Measurements from ENCODE around the gene BICC1.

BICC1 gene

DNA sequence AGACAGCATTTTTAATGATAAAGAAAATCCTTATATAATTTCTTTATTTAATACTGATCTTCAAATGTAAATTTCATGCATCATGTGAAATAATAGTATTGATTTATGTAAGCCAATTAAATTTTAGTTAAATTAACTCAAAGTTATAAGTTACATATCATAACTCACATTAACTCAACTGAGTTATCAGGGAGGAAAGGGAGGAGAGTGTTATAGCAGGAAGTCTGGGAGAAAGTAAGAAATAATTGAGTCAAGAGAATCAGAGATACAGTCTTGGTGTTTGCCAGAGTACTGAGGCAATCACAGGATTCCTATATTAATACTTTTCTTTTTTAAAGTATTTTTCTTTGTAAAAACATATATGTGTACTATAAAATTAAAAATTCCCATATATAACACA is 4.0 kb downstream of the BICC1 start:
- DNase-seq, result no peak

- DNase-seq, result no peak
These were observed 4.4 kb downstream of the BICC1 start for GRCh38 chr10:58517081-58517480.

- no peak for DNase-seq
These were observed 5.1 kb downstream of the BICC1 start for GRCh38 chr10:58517491-58518355.

DNA sequence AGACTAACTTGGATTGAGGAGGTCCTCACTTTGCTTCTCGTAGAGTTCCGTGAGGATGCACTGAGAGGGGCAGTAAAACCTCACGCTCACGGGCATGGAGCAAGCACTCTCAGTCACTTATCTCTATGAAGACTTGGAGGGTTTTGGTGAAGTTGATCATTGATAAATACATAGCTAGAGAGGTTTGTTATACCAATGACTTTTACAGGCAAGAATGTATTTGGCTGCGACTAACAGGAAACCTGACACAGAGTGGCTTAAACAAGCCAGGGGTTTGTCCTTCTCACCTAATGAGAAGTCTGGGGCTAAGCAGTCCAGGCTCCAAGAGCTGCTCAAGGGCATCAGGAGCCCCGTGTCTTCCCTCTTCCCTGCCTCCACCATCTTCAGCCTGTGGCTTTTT is 6.1 kb downstream of the BICC1 start:
- no peak for DNase-seq

DNA sequence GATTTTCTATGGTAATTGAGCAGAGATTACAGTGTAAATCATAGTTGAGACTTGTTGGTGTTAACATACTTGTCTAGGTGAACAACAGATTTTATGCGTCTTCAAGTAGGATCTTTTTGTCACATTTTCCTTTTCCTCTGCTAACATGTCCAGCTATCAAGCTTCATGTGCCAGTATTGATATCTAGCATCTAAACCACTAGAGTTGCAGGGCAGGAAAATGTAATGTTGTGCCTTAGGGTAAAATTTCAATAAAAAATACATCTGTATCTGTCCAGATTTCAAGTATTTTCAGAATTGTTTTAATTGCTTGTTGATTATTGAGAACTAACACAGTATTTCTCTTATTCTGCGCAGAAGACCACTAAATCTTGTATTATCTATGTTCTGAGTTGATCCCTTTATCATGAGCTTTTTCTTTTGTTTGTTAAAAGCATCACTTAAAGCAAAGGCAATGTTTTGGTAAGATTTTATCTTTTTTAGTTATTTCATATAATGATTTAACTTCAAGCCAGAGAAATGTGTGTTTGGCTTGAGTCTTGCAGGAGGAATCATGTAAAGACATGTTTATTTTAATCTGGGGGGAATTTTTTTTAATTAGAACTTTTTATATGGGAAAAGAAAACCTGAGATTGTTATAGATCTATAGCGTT is 16.5 kb downstream of the BICC1 start:
- no peak for DNase-seq

- DNase-seq, result no peak
These were observed 18.5 kb downstream of the BICC1 start for GRCh38 chr10:58531084-58531695.

DNA sequence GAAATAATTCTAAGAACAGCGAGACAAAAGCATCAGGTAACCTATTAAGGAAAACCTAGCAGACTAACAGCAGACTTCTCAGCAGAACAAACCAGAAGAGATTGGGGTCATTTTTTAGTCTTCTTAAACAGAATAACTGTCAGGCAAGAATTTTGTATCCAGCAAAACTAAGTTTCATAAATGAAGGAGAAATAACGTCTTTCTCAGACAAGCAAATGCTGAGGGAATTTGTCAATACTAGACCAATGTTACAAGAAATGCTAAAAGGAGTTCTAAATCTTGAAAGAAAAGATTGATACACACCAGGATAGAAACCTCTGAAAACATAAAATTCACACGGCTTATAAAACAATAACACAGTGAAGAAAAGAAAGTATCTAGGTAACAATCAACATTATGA is 22.6 kb downstream of the BICC1 start:
- no peak for DNase-seq

GRCh38 chr10:58543141-58543540 is 30.5 kb downstream of the BICC1 start:
- DNase-seq, result no peak

DNA sequence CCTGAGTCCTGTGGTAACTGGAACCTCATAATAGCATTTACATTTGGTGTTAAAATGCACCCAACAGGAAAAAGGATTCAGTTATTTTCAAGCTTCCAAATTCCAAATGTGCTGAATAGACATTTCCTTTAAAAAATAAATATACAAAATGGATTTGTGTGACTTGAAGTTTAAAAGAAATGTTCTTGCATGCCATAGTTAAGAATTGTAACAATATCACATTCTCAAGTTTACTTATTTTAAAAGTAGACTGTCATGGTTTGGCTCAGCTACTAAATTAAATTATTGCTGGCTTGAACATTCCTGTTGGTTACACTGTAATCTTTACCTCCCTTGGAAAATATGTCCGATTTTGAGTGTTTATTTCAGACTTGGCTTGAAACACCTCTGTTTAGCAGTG is 31.5 kb downstream of the BICC1 start:
- DNase-seq, result no peak

DNA sequence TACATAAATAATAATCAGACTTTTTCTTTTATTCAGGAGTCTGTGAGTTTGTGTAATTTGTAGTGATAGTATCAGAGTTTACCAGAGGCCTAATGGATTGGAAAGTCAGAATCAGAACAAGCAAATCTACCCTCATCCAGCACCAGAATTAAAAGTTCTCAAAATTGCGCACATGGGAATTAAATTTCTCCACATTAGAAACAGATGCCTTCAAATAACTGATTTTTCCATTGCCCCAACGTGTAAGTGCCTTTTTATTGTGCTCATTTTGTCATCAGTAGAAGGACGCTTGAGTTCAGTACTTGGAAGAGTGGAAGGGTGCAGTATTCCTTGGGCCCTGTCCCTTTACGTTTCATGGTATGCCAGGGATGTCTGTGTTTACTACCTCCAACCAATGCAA is 32.8 kb downstream of the BICC1 start:
- no peak for DNase-seq

- no peak for DNase-seq
These were observed 33.5 kb downstream of the BICC1 start for GRCh38 chr10:58546137-58546536.

GRCh38 chr10:58546722-58547445 is 34.2 kb downstream of the BICC1 start:
- no peak for DNase-seq

- DNase-seq, result no peak
These were observed 35.3 kb downstream of the BICC1 start for GRCh38 chr10:58547963-58548362.

DNA sequence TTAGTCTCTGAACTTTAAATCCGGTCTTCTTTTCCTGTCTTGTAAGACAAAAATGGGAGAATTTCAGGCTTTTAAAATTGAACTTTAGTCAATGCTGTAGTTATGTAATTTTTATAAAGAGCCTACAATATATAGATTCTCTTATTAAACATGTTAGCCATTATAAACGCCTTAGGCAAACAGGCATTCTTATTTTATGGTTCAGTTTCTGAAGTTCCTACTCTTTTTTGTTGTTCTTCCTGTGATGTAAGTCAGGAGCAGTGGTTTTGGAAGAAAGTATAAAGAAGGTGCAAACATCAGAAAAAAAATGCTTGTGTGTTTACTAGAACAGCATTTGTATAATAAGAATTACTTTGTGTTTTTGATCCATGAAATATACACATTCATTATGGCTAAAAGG is 41.6 kb downstream of the BICC1 start:
- DNase-seq, result no peak

DNA sequence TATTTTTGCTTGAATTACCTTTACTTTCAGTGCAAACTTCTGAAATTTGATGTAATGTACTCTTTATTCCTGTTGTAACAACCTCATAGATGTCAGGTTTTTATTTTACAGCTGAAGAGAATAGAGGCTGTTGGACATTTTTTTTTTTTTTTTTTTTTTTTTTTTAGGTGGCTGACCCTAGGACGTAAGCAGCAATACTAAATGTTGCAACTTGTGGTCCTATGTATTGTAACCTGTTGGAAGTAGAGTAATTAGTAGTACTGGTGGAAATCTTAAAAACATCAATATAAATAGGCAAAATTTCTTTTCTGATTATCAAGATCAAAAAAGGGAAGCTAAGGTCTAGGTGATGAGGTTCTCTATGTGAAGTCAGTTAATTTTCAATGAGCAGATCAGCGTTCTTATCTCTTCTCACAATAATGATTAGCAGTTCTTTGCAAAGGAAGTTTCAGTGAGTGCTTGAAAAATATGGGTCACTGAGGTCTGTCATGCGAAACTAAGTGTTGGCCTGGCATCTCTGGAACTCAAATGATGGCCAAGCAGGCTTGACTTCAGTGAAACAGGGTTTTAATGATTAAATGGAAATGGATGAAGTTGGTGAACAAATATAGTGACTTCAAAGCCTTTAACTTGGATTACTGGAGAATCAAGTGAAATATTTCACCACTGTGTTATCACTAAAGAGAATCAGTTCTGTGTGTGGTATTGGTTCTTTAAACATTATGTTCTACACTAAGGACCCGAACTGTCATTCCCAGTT is 42.7 kb downstream of the BICC1 start:
- DNase-seq, result no peak

DNA sequence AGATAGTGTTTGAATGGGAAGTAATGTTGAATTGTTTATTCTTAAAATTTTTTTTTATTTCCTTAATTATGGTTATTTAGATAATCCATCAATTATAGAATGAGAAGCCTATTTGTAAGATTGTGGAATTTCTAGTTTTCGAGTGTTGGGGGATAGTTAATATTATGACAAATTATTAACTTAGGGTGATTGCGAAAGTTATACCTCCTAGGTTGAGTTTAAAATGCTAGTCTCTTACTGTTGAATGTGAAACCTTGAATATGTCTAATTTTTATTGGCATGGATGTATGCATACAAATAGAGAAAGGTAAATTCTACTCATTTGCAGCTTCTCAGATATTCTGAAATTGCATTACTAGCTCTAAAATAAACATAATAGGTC is 43.2 kb downstream of the BICC1 start:
- no peak for DNase-seq

GRCh38 chr10:58556516-58557165 is 44.0 kb downstream of the BICC1 start:
- DNase-seq, result no peak

- DNase-seq, result no peak
These were observed 45.0 kb downstream of the BICC1 start for GRCh38 chr10:58557714-58558113.

- no peak for DNase-seq
These were observed 47.4 kb downstream of the BICC1 start for GRCh38 chr10:58560068-58560467.

DNA sequence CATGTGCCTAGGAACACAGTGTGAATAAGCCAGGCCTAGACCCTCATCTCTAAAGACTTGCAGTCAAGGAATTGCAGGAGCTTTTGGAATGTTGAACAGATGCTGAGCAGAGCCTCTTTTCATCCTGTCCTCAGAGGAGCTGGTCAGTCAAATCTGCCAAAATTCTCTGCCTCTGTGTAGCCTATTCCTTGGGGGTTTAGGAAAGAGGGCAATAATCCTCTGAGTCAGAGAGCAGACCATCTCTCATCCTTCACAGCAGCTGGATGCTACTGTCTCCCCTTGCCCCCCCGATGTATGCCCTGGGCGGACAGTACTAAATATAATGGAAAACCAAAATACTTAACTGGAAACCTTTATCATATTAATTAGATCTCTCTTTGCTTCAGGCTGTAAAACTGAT is 52.6 kb downstream of the BICC1 start:
- no peak for DNase-seq

DNA sequence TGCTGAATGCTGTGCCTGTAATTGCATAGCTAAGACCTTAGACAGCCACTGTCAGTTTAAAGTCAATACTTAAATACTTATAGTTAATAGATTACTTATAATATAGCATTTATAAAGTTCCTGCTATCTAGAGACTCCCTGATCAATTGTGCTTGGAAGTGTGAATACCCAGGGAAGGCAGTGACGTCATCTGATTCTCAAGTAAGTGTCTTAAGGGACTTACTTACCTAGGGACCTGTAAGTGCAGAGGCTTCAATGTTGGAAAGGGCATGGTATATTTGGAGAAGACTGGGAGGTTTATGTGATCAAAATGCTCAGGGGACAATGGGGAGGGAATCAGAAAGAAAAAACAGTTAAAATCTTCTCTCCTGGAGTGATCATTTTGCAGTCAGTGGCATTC is 55.0 kb downstream of the BICC1 start:
- DNase-seq, result no peak

DNA sequence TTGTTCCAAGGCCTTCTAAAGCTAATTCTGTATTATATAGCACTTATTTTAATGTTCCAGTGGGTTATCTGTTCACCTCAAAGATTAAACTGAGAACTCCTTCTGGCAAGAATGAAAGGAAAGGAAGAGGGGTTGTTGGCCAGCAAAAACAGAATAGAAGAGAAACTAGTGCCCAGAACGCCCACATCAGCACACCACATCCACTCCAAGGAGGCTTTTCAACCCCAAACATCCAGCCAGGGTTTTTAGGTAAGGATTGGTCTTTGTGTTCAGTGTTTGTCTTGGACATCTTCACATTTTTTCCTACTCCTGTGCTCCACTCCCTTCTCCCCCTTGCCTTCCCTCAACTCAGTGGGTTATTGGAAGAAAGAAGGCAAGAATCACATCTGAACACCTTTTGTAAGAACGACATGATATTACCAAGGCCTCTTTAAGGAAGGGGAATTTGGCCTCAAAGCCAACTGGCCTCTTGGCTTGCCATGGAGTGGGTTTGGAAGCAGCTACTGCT is 55.8 kb downstream of the BICC1 start:
- no peak for DNase-seq
